ENCODE results near the gene TEAD2.
"Not testable (repeated sequence)": the region's sequence is repeated elsewhere in the genome, so short reads cannot be mapped to it uniquely, and the experiment has no call there.

The TEAD2 gene

GRCh38 chr19:49331187-49331586 is 31.0 kb downstream of the TEAD2 start:
- DNase-seq: not testable (repeated sequence)

- no peak for DNase-seq
Measured at GRCh38 chr19:49328741-49329140, 33.5 kb downstream of the TEAD2 start.

GRCh38 chr19:49327878-49328544 is 34.2 kb downstream of the TEAD2 start:
- peak; percentile 40 for DNase-seq

DNA sequence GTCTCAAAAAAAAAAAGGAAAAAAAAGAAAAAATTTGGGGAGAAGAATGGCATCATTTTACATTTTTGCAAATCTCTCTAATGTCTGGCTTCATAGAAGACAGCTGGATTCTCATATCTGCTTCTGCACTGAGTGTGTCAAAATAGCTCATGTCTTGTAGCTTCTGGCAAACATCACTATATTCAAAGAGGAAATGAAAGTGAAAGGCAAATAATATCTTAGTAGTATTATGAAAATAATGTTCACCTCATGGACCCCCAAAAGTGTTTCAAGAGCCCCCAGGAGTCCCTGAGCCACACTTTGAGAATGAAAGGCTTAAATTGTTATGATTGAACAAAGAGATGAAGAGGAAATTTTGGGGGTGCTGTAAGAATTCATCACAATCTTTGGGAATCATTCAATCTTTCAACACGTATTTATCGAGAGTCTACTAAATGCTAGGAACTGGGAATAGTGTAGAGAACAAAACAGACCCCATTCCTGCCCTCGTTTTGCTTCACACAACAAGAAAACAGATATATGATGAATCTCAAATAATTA is 36.0 kb downstream of the TEAD2 start:
- no peak for DNase-seq

DNA sequence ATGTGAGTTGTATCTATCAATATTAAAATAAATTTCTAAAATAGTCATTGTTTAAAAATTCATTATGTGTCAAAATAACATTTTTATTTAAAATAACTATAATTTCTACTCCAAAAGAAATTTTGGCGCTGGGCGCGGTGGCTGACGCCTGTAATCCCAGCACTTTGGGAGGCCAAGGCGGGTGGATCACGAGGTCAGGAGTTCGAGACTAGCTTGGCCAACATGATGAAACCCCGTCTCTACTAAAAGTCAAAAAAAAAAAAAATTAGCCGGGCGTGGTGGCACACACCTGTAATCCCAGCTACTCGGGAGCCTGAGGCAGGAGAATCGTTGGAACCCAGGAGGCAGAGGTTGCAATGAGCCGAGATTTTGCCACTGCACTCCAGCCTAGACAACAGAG is 36.5 kb downstream of the TEAD2 start:
- DNase-seq: not testable (repeated sequence)

- no peak for DNase-seq
Measured at GRCh38 chr19:49324801-49325576, 37.2 kb downstream of the TEAD2 start, which contains the start of gene SLC6A16. Gene SLC6A16, minus strand, starts transcription at chr19:49325191. Its CDS starts 13,844 bp downstream, at chr19:49311347.

GRCh38 chr19:49318296-49318695 is 43.9 kb downstream of the TEAD2 start:
- DNase-seq: no peak

- no peak for DNase-seq
Measured at GRCh38 chr19:49316284-49316683, 45.9 kb downstream of the TEAD2 start.

GRCh38 chr19:49315111-49315510 is 47.1 kb downstream of the TEAD2 start:
- DNase-seq: peak; percentile 66

- no peak for DNase-seq
Measured at GRCh38 chr19:49309087-49309486, 53.1 kb downstream of the TEAD2 start.

DNA sequence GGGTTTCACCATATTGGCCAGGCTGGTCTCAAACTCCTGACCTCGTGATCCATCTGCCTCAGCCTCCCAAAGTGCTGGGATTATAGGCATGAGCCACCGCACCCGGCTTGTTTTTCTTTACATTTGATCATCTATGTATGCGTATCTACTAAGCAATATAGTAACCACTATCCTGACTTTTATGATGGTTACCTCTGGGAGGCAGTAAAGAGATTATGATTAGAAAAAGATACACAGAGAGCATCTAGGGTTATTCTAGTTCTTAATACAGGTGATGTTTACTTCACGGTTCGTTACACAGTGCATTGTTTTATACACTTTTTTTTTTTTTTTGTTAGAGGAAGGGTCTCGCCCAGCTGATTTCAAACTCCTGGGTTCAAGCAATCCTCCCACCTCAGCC is 55.5 kb downstream of the TEAD2 start:
- not testable (repeated sequence) for DNase-seq

DNA sequence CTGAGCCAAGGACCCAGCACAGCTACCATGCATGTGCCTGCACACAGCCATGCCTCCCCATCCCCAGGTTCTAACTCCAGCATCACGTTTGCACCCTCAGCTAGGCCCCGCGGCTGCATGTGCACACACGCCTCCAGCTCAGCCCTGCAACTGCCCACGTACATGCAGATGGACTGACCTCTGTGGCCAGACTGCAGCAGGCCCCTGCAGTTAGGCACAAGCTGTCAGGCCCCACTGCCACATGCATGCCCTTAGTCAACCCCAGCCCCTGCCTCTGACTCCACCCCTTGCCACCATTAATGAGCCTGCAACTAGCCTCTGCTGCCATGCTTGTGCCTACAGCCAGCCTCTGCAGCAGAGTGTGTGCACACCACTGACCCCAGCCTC is 60.4 kb downstream of the TEAD2 start:
- DNase-seq: no peak

DNA sequence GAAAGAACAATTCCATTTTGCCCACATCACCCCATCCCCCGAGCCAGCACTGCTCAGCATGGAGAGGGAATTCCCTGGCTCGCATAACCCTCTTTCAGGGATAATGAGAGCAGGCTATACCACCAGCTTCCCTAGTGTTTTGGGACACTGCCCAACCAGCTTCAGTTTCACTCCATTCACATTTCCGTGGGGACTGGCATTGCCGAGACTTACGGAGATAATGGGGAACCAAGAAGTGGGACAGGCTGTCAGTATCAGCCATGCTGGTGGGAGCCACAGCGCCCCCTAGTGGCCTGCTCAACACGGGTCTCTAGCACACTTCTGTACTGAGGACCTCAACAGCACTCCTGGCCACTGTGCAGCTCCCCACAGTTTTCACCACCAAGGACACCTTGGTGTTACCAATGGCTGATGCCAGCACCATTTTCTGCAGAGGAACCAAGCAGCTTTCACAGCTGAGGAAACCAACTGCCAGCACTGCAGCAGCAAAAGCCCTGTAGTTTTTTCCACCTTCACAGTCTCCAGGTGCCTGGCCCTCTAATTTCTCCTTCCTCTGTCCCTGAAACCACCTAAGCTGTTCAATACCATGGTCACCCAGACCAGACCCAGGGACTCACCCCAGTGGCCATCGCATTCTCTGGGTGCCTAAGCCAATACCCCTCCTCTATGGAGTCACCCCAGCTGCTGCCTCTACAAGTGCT is 60.9 kb downstream of the TEAD2 start:
- DNase-seq: peak; percentile 80

- not testable (repeated sequence) for DNase-seq
Measured at GRCh38 chr19:49298653-49299052, 63.6 kb downstream of the TEAD2 start.

DNA sequence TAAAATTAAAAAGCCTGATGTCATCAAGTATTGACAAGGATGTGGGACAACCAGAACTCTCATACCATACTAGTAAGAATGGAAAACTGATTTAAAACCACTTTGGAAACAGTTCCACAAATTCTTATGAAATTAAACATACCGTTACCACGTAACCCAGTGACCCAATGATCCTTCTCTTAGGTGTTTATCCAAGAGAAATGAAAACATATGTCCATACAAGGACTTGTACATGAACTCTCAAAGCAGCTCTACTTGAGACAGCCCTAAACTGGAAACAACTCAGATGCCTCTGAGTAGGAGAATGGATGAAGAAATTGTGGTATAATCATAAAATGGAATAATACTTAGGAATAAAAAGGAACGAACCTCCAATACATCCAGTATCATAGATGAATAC is 64.8 kb downstream of the TEAD2 start:
- no peak for DNase-seq

- DNase-seq: no peak
Measured at GRCh38 chr19:49295208-49295880, 66.9 kb downstream of the TEAD2 start.

- no peak for DNase-seq
Measured at GRCh38 chr19:49294401-49294800, 67.8 kb downstream of the TEAD2 start.

Data from NCI-H82 (cell line).